Vagina (tissue), 2 donors: ENCODE results near the gene MACF1. TPM values are rescaled to one million over a fixed set of nuclear protein-coding genes. Genes with fewer than 3 reads are reported as not detected.

ENCODE experiments used
- DNase-seq, 2 donors: peaks; one replicate each; pipeline ENCODE4 v3.0.0-alpha.2; 2017; ENCODE audit errors: extremely low spot score in 2 of 2
- H3K27ac ChIP-seq: fragments of 200-600 bp; sonication (generic); one replicate; pipeline ENCODE4 v1.5.1; 2019
- H3K27me3 ChIP-seq: fragments of 200-600 bp; sonication (generic); one replicate; pipeline ENCODE4 v1.5.1; 2019
- H3K36me3 ChIP-seq, 2 donors: fragments of 200-600 bp; sonication (generic); one replicate each; pipeline ENCODE4 v1.5.1; 2017 to 2019
- H3K4me1 ChIP-seq: fragments of 200-600 bp; sonication (generic); one replicate; pipeline ENCODE4 v1.5.1; 2019
- H3K4me3 ChIP-seq, 2 donors: fragments of 200-600 bp; sonication (generic); 1 replicate in 1 of 2; 2 replicates in 1 of 2; pipeline ENCODE4 v1.5.1; 2016 to 2019
- H3K9me3 ChIP-seq: fragments of 200-600 bp; sonication (generic); one replicate; pipeline ENCODE4 v1.5.1; 2019
- POLR2A ChIP-seq, 2 donors: fragments of 450-650 bp; IDR thresholded peaks; one replicate each; pipeline ENCODE4 v1.6.1; 2017; ENCODE audit warnings: antibody characterized with exemption in 2 of 2, mild to moderate bottlenecking in 2 of 2, moderate library complexity in 2 of 2
- POLR2AphosphoS5 ChIP-seq, 2 donors: sonication (generic); formaldehyde crosslinking; IDR thresholded peaks; one replicate each; pipeline ENCODE4 v1.9.0; 2017; ENCODE audit warnings: antibody characterized with exemption in 2 of 2, mild to moderate bottlenecking in 2 of 2, low read depth in 1 of 2; ENCODE audit not compliant: insufficient read depth in 1 of 2
- intact Hi-C: fragments of 100-400 bp; cut with DNase I; formaldehyde crosslinking; loops from one replicate; pipeline ENCODE4 v1.15.1; 2023
- total RNA-seq: library from RNA; depleted of rRNA; stranded (reverse); fragments of >200 nt; gene quantifications from one replicate; pipeline ENCODE4 v1.2.3, GENCODE V29; 2016
- TF ChIP-seq, protein P1 (sequence below), 3 experiments: fragments of 450-650 bp in 2 of 3; fragments of 200-600 bp in 1 of 3; sonication (generic) in 1 of 3; IDR thresholded peaks; one replicate each; pipeline ENCODE4 v1.5.1; 2017 to 2019; ENCODE audit warnings: antibody characterized with exemption in 3 of 3, mild to moderate bottlenecking in 2 of 3, moderate library complexity in 2 of 3

Gene MACF1
- total RNA-seq, 1 donor from 2014 or later: 291 TPM

DNA sequence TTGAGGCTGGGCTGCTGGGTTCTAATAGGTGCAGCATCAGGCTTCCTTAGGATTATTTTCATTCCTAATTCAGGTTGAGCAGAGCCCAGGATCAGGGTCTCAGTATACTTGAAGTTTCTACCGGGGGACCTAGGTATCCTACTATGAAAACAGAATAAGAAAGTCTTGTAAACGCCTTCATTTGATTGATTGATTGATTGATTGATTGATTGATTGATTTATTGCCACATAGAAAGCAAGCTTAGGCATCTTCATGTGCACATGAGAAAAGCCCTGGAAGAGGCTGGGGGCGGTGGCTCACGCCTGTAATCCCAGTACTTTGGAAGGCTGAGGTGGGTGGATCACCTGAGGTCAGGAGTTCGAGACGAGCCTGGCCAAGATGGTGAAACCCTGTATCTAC, 189.6 kb downstream of the MACF1 start:
- H3K4me3 ChIP-seq: no peak overlapping the region
- no peak for DNase-seq
- peak overlapping the region; percentile 41 for H3K27ac ChIP-seq
- intact Hi-C loops: no loop called here
- no peaks in the 10 kb centered on the region for H3K27me3 ChIP-seq
- TF ChIP-seq POLR2A (IDR thresholded peaks at IDR 0.05) (no peak), POLR2AphosphoS5 (IDR thresholded peaks at IDR 0.05; ENCODE audit: insufficient read depth in 1 of 2, low read depth in 1 of 2) (no peak)
- TF ChIP-seq, protein P1, sequence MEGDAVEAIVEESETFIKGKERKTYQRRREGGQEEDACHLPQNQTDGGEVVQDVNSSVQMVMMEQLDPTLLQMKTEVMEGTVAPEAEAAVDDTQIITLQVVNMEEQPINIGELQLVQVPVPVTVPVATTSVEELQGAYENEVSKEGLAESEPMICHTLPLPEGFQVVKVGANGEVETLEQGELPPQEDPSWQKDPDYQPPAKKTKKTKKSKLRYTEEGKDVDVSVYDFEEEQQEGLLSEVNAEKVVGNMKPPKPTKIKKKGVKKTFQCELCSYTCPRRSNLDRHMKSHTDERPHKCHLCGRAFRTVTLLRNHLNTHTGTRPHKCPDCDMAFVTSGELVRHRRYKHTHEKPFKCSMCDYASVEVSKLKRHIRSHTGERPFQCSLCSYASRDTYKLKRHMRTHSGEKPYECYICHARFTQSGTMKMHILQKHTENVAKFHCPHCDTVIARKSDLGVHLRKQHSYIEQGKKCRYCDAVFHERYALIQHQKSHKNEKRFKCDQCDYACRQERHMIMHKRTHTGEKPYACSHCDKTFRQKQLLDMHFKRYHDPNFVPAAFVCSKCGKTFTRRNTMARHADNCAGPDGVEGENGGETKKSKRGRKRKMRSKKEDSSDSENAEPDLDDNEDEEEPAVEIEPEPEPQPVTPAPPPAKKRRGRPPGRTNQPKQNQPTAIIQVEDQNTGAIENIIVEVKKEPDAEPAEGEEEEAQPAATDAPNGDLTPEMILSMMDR (IDR thresholded peaks at IDR 0.05): no peak
- peaks cover 83% of the 10 kb centered on the region for H3K4me1 ChIP-seq
- peaks cover 0 to 8% of the 10 kb centered on the region in 2 donors for H3K36me3 ChIP-seq
- no peaks in the 10 kb centered on the region for H3K9me3 ChIP-seq

DNA sequence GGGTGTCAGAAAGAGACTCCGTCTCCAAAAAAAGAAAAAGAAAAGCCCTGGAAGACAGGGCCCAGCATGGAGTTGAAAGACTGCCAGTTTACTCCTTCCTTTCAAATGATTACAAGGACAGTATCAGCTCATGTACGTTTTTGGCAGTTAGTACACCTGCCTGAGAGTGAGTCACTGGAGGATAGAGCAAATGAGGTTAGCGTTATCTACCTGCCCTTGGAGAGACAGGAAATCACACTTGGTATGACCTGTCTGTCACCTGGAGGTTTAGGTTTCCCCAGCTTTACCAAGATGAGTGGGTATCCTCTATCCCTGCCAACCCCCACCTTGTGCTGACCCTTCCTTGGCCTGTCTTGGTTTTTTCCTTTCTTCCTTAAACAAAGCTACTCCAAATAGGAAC, 190.1 kb downstream of the MACF1 start:
- H3K4me3 ChIP-seq: no peak overlapping the region
- peaks cover 88% of the 10 kb centered on the region for H3K4me1 ChIP-seq
- no peaks in the 10 kb centered on the region for H3K27me3 ChIP-seq
- intact Hi-C loops: no loop called here
- peak overlapping the region; percentile 41 for H3K27ac ChIP-seq
- H3K36me3 ChIP-seq: peaks cover 0 to 8% of the 10 kb centered on the region in 2 donors
- DNase-seq: no peak
- TF ChIP-seq POLR2A (IDR thresholded peaks at IDR 0.05): no peak
- TF ChIP-seq, protein P1 (IDR thresholded peaks at IDR 0.05): no peak
- no peak for TF ChIP-seq POLR2AphosphoS5 (IDR thresholded peaks at IDR 0.05; ENCODE audit: insufficient read depth in 1 of 2, low read depth in 1 of 2)
- no peaks in the 10 kb centered on the region for H3K9me3 ChIP-seq

DNA sequence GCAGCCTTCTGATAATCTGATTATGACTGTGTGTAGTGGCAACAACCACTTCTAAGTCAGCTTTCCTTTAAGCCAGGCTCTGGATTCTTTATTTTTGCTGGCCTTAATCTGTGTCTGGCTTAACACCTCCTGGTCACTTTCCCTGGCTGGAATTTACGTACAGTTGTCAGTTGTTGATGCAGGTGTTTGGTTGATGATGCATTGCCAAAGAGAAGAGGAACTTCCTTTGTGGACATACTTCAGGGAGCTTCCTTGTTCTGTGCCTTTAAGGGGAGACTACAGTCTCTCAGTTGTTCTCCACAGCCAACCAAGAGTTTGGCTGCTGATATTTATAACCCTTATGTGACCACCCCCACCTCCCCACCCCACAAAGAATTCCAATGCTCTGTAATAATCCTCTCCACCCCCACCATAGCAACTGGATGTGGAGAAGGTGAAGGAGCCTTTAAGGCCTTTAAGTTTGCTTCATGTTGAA, 190.9 kb downstream of the MACF1 start:
- H3K4me3 ChIP-seq: no peak overlapping the region
- H3K27ac ChIP-seq: peak overlapping the region; percentile 29
- intact Hi-C loops: no loop called here
- H3K9me3 ChIP-seq: no peaks in the 10 kb centered on the region
- DNase-seq: no peak
- H3K27me3 ChIP-seq: no peaks in the 10 kb centered on the region
- H3K36me3 ChIP-seq: peaks cover 0 to under 1% of the 10 kb centered on the region in 2 donors
- peaks cover 88% of the 10 kb centered on the region for H3K4me1 ChIP-seq
- TF ChIP-seq POLR2A (IDR thresholded peaks at IDR 0.05) (no peak), POLR2AphosphoS5 (IDR thresholded peaks at IDR 0.05; ENCODE audit: insufficient read depth in 1 of 2, low read depth in 1 of 2) (no peak)
- TF ChIP-seq, protein P1 (IDR thresholded peaks at IDR 0.05): no peak

DNA sequence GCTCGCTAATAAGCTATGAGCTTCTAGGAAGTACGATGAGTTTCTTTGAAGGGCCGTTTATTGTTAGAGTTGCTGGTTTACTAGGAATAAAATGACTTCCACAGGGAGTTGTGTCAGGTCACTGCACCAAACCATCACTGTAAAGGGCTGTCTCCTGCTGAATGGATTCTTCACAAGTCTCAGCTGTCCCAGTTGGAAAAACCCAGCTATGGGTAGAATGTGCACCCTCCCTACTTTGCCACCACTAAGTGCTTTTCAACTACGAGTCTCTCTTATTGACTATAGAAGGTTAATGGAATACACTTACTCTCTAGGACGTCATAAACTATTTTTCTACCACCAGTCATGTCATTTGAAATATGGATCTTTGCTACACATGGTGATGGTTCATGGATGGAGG, 192.2 kb downstream of the MACF1 start:
- intact Hi-C loops: no loop called here
- no peak overlapping the region for H3K4me3 ChIP-seq
- TF ChIP-seq POLR2A (IDR thresholded peaks at IDR 0.05): no peak
- TF ChIP-seq, protein P1 (IDR thresholded peaks at IDR 0.05): no peak
- no peak for TF ChIP-seq POLR2AphosphoS5 (IDR thresholded peaks at IDR 0.05; ENCODE audit: insufficient read depth in 1 of 2, low read depth in 1 of 2)
- H3K27ac ChIP-seq: no peak overlapping the region
- H3K27me3 ChIP-seq: no peaks in the 10 kb centered on the region
- no peaks in the 10 kb centered on the region for H3K36me3 ChIP-seq
- H3K4me1 ChIP-seq: peaks cover 79% of the 10 kb centered on the region
- H3K9me3 ChIP-seq: no peaks in the 10 kb centered on the region
- DNase-seq: no peak

DNA sequence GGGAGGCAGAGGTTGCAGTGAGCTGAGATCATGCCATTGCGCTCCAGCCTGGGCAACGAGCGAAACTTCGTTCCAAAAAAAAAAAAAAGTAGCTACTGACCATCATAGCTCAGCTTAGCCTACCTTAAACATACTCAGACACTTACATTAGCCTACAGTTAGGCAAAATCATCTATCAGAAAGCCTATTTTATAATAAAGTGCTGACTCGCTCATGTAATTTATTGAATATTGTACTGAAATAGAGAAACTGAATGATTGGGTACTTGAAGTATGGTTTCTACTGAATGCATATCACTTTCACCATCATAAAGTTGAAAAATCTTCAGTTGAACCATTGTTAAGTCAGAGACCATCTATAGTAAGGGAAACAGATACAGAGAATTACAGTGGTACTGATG, 193.0 kb downstream of the MACF1 start:
- Histone ChIP-seq H3K27ac (peak overlapping the region; percentile 75), H3K4me1 (peaks cover 71% of the 10 kb centered on the region), H3K27me3 (no peaks in the 10 kb centered on the region), H3K36me3 (no peaks in the 10 kb centered on the region), H3K9me3 (no peaks in the 10 kb centered on the region), H3K4me3 (no peak overlapping the region)
- intact Hi-C loops: no loop called here
- DNase-seq: no peak
- TF ChIP-seq, protein P1 (IDR thresholded peaks at IDR 0.05): no peak
- no peak for TF ChIP-seq POLR2A (IDR thresholded peaks at IDR 0.05)
- no peak for TF ChIP-seq POLR2AphosphoS5 (IDR thresholded peaks at IDR 0.05; ENCODE audit: insufficient read depth in 1 of 2, low read depth in 1 of 2)
